Tibial artery (tissue), 4 donors: ENCODE results near the gene GABRD.

Experiments used
- DNase-seq, 2 donors: peaks; one replicate each; pipeline ENCODE4 v3.0.0-alpha.2; 2019
- H3K27ac ChIP-seq, 2 donors: fragments of 200-600 bp; sonication (generic) in 1 of 2; 1 replicate in 1 of 2; 2 replicates in 1 of 2; pipeline ENCODE4 v1.5.1; 2018 to 2019; ENCODE audit warnings: mild to moderate bottlenecking in 1 of 2
- H3K27me3 ChIP-seq, 2 donors: fragments of 200-600 bp; sonication (generic) in 1 of 2; one replicate each; pipeline versions ENCODE4 v1.5.1 to v1.6.0; 2016 to 2019
- H3K36me3 ChIP-seq, 3 donors: fragments of 200-600 bp; sonication (generic) in 2 of 3; one replicate each; pipeline ENCODE4 v1.5.1; 2016 to 2019; ENCODE audit warnings: mild to moderate bottlenecking in 2 of 3
- H3K4me1 ChIP-seq, 4 donors: fragments of 200-600 bp; sonication (generic) in 2 of 4; 1 replicate in 3 of 4; 2 replicates in 1 of 4; pipeline ENCODE4 v1.5.1; 2016 to 2019
- H3K4me3 ChIP-seq, 2 donors: fragments of 200-600 bp; sonication (generic) in 1 of 2; 1 replicate in 1 of 2; 2 replicates in 1 of 2; pipeline ENCODE4 v1.5.1; 2018 to 2019; ENCODE audit warnings: mild to moderate bottlenecking in 2 of 2
- H3K9me3 ChIP-seq, 3 donors: fragments of 200-600 bp; sonication (generic) in 1 of 3; one replicate each; pipeline ENCODE4 v1.5.1; 2016 to 2019
- CTCF ChIP-seq, 2 experiments: fragments of 200-600 bp in 1 of 2; fragments of 450-650 bp in 1 of 2; IDR thresholded peaks; one replicate each; pipeline ENCODE4 v1.5.1; 2017 to 2019; ENCODE audit warnings: antibody characterized with exemption in 2 of 2, mild to moderate bottlenecking in 1 of 2, moderate library complexity in 1 of 2
- intact Hi-C: fragments of 100-400 bp; cut with DNase I; formaldehyde crosslinking; loops from one replicate; pipeline ENCODE4 v1.15.0; 2023; ENCODE audit warnings: low total_unique reads

The GABRD gene

GRCh38 chr1:2047749-2048729 is 28.9 kb downstream of the GABRD start:
- Histone ChIP-seq H3K27me3 (peaks cover 0 to 100% of the 10 kb centered on the region in 2 donors), H3K9me3 (no peaks in the 10 kb centered on the region), H3K27ac (no peak overlapping the region), H3K36me3 (no peaks in the 10 kb centered on the region), H3K4me1 (peaks cover 0 to 28% (median 19%) of the 10 kb centered on the region in 4 donors), H3K4me3 (no peak overlapping the region)
- no peak for DNase-seq
- no peak for TF ChIP-seq CTCF (IDR thresholded peaks at IDR 0.05)
- intact Hi-C loops: no loop called here

GRCh38 chr1:2049225-2049717 is 30.1 kb downstream of the GABRD start:
- Histone ChIP-seq H3K4me1 (peaks cover 0 to 28% (median 19%) of the 10 kb centered on the region in 4 donors), H3K9me3 (no peaks in the 10 kb centered on the region), H3K27ac (no peak overlapping the region), H3K4me3 (peak overlapping the region in 1 of 2 donors; percentile 54), H3K27me3 (peaks cover 0 to 94% of the 10 kb centered on the region in 2 donors), H3K36me3 (no peaks in the 10 kb centered on the region)
- intact Hi-C loops: no loop called here
- no peak for TF ChIP-seq CTCF (IDR thresholded peaks at IDR 0.05)
- DNase-seq: no peak

DNA sequence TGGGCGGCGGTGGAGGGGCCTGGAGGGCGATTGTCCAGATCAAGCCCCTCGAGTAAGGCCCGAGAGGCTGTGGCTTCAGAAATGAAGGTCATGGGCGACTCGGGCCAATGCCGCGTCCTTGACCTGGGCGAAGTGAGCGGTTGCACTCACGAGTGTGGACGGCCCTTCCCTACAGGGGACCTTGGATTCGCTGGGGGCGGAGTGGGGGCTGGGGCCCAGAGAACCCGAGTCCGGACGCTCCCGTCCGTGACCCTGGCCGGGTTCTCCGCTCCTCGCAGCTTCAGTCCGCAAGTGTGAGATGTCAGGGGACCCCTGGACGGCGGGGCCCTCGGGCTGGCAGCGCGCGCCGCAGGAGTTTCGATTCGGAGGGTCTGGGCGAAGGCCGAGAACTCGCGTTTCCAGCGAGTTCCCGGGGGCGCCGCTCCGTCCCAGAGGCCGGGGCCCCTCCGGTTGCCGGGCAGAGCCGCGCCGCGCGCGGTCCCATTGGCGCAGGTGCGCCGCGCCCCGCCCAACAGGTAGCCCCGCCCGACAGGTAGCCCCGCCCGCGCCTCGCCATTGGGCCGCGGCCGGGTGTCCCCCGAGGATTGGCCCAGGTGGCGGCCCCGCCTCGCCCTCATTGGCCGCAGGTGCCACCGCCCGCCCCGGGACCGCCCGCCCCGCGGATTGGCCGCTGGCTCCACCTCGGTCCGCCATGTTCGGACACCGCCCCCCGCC is 30.7 kb downstream of the GABRD start, which contains the start of gene PRKCZ:
Gene PRKCZ (plus strand): TSS at position 694 of the 714 bp plus-strand sequence. CDS start 220 bp downstream, outside the sequence.
- no peak for TF ChIP-seq CTCF (IDR thresholded peaks at IDR 0.05)
- Histone ChIP-seq H3K36me3 (no peaks in the 10 kb centered on the region), H3K27ac (no peak within 1 kb of the TSS), H3K4me3 (peak within 1 kb of the TSS; percentile 35 to 54), H3K27me3 (peaks cover 0 to 88% of the 10 kb centered on the region in 2 donors), H3K4me1 (peaks cover 0 to 23% (median 17%) of the 10 kb centered on the region in 4 donors), H3K9me3 (no peaks in the 10 kb centered on the region)
- intact Hi-C loops: no loop called here
- no peak for DNase-seq

- H3K27me3 ChIP-seq: peaks cover 0 to 82% of the 10 kb centered on the region in 2 donors
- no peaks in the 10 kb centered on the region for H3K9me3 ChIP-seq
- no peaks in the 10 kb centered on the region for H3K36me3 ChIP-seq
- TF ChIP-seq CTCF (IDR thresholded peaks at IDR 0.05): no peak
- peaks cover 0 to 19% (median 12%) of the 10 kb centered on the region in 4 donors for H3K4me1 ChIP-seq
- no peak overlapping the region for H3K27ac ChIP-seq
- H3K4me3 ChIP-seq: peak overlapping the region; percentile 35 to 54
- intact Hi-C loops: no loop called here
- no peak for DNase-seq
These were observed 31.3 kb downstream of the GABRD start for GRCh38 chr1:2050461-2050792.

DNA sequence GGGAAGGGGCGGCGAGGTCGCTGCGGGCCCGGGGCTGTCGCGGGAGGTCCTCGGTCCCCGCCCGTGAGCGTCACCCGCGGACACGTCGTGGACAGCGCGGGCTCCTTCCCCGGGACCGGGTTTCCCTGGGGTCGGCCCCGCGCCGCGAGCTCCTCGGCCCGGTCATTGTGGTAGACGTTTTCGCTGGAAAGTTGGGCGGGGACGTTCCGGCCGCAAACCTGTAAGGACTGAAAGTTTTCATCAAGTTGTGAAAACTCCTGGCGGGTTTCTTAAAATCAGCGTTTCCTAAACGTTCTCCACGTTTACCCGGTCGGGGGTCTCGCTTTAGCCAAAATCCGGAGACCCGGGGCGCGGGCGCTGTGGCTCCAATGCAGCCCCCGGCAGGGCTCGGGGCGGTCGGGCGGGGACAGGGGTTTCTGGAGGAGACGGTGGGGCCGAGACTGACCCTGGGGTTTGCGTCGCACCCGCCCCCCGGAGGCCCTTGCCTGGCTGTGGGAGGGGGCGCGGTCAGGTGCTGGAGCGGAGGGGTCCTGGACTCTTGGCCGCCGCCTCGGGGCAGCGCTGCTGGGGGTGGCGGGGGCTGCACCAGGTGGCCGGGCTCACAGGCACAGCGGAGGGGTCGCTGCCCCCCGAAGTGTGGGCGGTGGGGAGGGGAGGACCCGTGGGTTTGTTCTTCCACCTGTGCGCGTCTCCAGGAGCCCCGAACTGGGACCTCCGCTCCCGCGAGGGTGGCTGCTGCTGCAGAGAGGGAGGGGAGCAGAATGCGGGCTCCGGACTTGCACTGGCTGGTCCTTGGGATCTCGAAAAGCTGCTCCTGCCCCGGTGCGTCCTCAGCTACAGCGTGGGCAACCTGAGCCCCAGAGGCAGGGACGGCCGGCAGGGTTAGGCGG is 31.9 kb downstream of the GABRD start:
- Histone ChIP-seq H3K4me3 (peak overlapping the region; percentile 35 to 54), H3K27me3 (peaks cover 0 to 81% of the 10 kb centered on the region in 2 donors), H3K36me3 (peaks cover 0 to 4% (median 0%) of the 10 kb centered on the region in 3 donors), H3K9me3 (no peaks in the 10 kb centered on the region), H3K27ac (no peak overlapping the region), H3K4me1 (peaks cover 0 to 19% (median 12%) of the 10 kb centered on the region in 4 donors)
- no peak for TF ChIP-seq CTCF (IDR thresholded peaks at IDR 0.05)
- intact Hi-C loops: no loop called here
- no peak for DNase-seq
